ENCODE results near the gene SCN4B. TPM values are rescaled to one million over a fixed set of nuclear protein-coding genes. Genes with fewer than 3 reads are reported as not detected.

The SCN4B gene
- total RNA-seq, 1 experiment from 2014 or later: not detected

DNA sequence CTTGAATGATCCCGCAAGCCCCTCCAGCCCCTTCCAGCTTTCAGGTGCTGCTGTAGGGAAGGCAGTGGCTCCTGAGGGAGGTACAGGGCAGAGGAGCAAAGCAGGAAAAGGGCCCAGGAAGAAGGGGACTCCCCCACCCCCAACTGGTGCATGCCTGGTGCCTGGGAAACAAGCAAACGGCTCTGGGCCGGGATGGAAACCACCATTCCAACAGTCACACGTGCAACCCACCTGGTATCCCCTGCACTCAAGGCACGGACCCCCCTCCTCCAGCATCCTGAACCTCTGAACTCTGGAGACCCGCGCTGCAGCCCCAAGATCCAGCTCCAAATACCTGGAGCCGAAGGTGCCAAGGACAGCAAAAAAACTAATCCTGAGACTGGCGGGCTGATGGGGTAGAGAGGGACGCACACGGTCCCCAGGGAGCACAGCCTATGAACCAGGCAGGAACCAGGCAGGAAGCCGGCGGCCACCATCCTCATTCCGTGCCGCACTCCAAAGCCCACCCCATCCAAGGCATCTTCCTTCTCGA is 537 bp downstream of the SCN4B start:
- no peak overlapping the region for H3K27ac ChIP-seq
- no peak overlapping the region for H3K4me3 ChIP-seq
- DNase-seq (ENCODE audit: low read depth in 1 of 2, low spot score in 2 of 2): no peak
- no peaks in the 10 kb centered on the region for H3K9me3 ChIP-seq (replicated peaks)
- H3K36me3 ChIP-seq: no peaks in the 10 kb centered on the region
- H3K27me3 ChIP-seq (replicated peaks): peaks cover 12% of the 10 kb centered on the region
- H3K4me1 ChIP-seq (replicated peaks): no peaks in the 10 kb centered on the region

DNA sequence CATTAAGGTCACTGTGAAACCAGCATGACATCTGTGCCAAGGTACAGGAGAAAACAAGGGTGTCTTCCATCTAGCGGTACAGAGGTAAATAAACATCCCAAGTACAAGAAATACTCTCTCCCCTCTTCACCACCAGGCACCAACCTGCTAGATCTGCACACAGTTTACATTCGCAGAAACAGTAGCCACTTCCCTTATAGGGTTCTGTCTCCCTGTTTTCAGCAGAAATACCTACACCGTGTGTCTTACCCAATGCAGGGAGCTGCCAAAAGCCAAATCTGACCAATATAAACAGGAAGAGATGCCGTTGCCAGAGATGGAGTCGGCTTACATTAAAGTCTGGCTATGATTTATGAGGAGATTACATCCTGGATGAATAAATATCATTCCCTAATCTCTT is 1.2 kb downstream of the SCN4B start:
- no peak for DNase-seq (ENCODE audit: low read depth in 1 of 2, low spot score in 2 of 2)
- Histone ChIP-seq H3K9me3 (replicated peaks) (no peaks in the 10 kb centered on the region), H3K4me3 (no peak overlapping the region), H3K27ac (no peak overlapping the region), H3K27me3 (replicated peaks) (peaks cover 12% of the 10 kb centered on the region), H3K4me1 (replicated peaks) (no peaks in the 10 kb centered on the region), H3K36me3 (no peaks in the 10 kb centered on the region)

DNA sequence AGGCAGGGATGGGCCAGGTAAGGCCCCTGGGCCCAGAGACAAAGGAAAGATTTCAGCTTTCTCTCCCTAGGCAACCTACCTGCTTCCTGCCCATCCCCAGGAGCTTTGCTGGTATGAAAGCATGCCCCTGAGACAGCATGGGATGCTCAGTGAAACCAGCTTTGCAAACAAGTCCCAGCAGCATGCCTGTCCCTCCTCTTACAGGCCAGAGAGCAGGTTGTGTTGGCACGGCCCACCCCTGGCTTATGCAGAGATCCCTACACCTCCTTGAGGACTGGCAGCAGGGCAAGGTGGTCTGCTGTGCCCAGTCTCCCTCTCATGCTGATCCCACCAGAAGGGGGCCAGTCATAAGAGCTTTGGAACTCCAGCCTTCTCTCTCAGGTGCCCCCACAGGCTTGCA is 3.1 kb downstream of the SCN4B start:
- Histone ChIP-seq H3K27me3 (replicated peaks) (peaks cover 17% of the 10 kb centered on the region), H3K36me3 (no peaks in the 10 kb centered on the region), H3K4me1 (replicated peaks) (peaks cover 3% of the 10 kb centered on the region; the same call in 1 of the 2 replicates), H3K27ac (no peak overlapping the region), H3K9me3 (replicated peaks) (no peaks in the 10 kb centered on the region), H3K4me3 (no peak overlapping the region)
- no peak for DNase-seq (ENCODE audit: low read depth in 1 of 2, low spot score in 2 of 2)

GRCh38 chr11:118148856-118149255 is 3.8 kb downstream of the SCN4B start:
- DNase-seq (ENCODE audit: low read depth in 1 of 2, low spot score in 2 of 2): no peak
- H3K4me3 ChIP-seq: no peak overlapping the region
- H3K36me3 ChIP-seq: no peaks in the 10 kb centered on the region
- H3K27ac ChIP-seq: no peak overlapping the region
- H3K27me3 ChIP-seq (replicated peaks): peaks cover 20% of the 10 kb centered on the region
- H3K4me1 ChIP-seq (replicated peaks): peaks cover 3% of the 10 kb centered on the region; the same call in 1 of the 2 replicates
- H3K9me3 ChIP-seq (replicated peaks): no peaks in the 10 kb centered on the region

DNA sequence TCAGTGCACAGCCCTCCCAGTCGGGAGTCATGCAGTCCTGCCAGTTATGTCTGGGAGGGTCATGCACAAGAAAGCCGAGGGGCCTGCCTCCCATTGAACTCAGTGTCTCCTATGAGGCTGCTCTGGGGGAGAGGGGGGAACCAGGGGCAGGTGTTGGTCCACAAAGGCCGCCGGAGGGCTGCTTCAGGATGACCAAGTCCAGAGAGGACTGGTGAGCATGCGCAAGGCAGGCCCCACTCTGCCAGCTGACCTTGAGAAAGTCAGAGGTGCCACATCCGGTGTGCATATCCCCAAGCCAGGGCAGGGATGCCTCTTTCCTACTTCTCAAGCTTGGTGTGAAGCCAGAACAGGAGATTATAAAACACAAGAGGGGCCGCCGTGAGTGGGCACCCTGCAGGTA is 4.4 kb downstream of the SCN4B start:
- Histone ChIP-seq H3K27me3 (replicated peaks) (peaks cover 20% of the 10 kb centered on the region), H3K4me3 (no peak overlapping the region), H3K27ac (no peak overlapping the region), H3K36me3 (no peaks in the 10 kb centered on the region), H3K4me1 (replicated peaks) (peaks cover 3% of the 10 kb centered on the region; the same call in 1 of the 2 replicates), H3K9me3 (replicated peaks) (no peaks in the 10 kb centered on the region)
- no peak for DNase-seq (ENCODE audit: low read depth in 1 of 2, low spot score in 2 of 2)

GRCh38 chr11:118147502-118147901 is 5.1 kb downstream of the SCN4B start:
- Histone ChIP-seq H3K4me3 (no peak overlapping the region), H3K36me3 (no peaks in the 10 kb centered on the region), H3K27me3 (replicated peaks) (peaks cover 13% of the 10 kb centered on the region), H3K27ac (no peak overlapping the region), H3K4me1 (replicated peaks) (peaks cover 3% of the 10 kb centered on the region; the same call in 1 of the 2 replicates), H3K9me3 (replicated peaks) (no peaks in the 10 kb centered on the region)
- DNase-seq (ENCODE audit: low read depth in 1 of 2, low spot score in 2 of 2): no peak

GRCh38 chr11:118146554-118146953 is 6.1 kb downstream of the SCN4B start:
- Histone ChIP-seq H3K4me3 (no peak overlapping the region), H3K27me3 (replicated peaks) (peaks cover 10% of the 10 kb centered on the region; the same call in 1 of the 2 replicates), H3K36me3 (no peaks in the 10 kb centered on the region), H3K27ac (no peak overlapping the region), H3K4me1 (replicated peaks) (peaks cover 3% of the 10 kb centered on the region; the same call in 1 of the 2 replicates), H3K9me3 (replicated peaks) (no peaks in the 10 kb centered on the region)
- no peak for DNase-seq (ENCODE audit: low read depth in 1 of 2, low spot score in 2 of 2)

DNA sequence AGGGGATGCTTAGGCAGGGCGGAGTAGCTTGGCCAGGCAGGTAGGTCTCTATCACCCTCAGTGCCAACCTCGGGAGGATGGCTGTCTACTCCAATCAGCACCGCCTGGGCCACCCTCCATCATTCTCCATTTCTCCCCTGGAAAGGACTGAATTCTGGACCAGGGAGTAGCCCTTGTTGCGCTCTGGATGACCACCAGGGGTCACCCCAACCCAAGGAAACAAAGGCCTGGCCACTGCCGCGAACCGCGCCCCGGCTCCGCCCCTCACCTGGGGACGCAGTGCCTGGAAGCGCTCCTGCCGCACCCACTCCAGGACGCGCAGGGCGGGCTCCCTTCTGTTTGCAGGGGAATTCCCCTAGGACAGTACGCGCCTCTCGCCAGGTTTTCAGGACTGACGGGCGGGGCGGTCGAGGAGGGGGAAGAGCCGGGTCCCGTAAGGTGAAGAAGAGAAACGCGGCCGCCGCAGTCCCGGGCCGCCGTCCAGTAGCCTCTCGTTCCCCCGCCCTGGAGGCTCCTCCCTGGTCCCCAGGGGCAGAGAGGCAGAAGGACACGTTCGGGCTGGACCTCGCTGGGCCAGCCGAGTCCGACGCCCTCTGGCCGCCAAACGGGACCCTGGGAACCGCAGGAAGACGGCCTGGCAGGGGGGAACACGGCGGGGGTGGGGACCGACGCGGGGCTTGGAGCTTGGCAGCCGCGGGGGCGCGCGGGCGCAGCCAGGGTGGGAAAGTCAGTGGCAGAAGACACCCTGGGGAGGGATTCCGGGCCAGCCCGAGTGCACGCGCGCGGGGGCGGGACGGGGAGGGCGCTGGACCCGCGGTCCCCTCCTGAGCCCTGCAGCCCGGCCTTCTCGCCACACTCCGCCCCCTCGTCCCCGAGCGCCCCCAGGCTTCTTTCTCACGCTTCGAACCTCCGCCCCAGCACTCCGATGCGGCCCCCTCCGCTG is 7.1 kb downstream of the SCN4B start:
- H3K27ac ChIP-seq: no peak overlapping the region
- peaks cover 3% of the 10 kb centered on the region; the same call in 1 of the 2 replicates for H3K4me1 ChIP-seq (replicated peaks)
- no peaks in the 10 kb centered on the region for H3K9me3 ChIP-seq (replicated peaks)
- 0 out of 2 replicates have a peak, but pooled peaks cover 9% of the 10 kb centered on the region for H3K27me3 ChIP-seq (replicated peaks)
- H3K36me3 ChIP-seq: no peaks in the 10 kb centered on the region
- H3K4me3 ChIP-seq: peak overlapping the region; percentile 34
- DNase-seq (ENCODE audit: low read depth in 1 of 2, low spot score in 2 of 2): peak; percentile 36 to 57

DNA sequence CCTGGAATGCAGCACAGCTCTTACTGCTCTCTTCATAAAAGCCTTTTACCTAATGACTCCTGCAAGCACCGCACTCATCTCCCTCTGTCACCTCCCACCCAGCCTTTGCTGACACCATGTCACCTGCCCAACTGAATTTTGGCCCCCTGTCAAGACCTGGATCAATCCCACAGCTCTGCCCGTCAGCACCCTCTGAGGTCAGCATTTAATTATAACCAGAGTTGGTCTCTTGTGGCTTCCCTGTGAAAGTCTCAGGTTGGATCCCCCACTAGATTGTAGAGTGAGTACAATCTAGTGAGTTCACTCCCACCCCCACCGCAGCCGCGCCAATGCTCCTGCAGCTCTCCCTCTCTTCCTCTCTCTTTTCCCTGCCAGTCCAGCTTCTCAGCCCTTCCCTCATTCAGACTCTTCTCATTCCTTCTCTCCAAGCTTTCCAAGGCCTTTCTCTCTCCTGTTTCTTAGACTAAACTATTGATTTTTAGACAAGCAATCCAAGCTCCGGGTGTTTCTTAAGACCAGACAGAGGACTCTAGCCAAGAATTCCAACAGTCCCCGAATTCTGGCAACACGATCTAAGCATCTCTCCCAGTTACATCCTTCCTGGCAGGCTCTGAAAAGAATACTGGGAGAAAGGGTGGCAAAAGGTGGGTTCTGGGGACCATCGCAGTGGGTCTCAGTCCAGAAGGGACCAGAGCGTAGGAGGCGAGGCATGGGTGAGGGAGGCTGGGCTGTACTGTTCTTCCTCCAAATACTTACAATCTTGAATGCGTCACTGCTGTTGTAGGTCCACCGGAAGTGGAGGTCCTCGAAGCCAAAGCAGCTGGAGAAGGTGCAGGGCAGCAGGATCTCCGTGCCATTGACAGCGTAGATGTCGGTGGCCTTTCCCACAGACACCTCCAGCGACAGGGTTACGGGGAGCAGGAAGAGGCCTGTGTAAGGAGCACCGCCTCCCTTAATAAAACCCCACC is 8.0 kb downstream of the SCN4B start:
- Histone ChIP-seq H3K27me3 (replicated peaks) (0 out of 2 replicates have a peak, but pooled peaks cover 9% of the 10 kb centered on the region), H3K4me1 (replicated peaks) (peaks cover 3% of the 10 kb centered on the region; the same call in 1 of the 2 replicates), H3K4me3 (no peak overlapping the region), H3K36me3 (no peaks in the 10 kb centered on the region), H3K27ac (no peak overlapping the region), H3K9me3 (replicated peaks) (no peaks in the 10 kb centered on the region)
- DNase-seq (ENCODE audit: low read depth in 1 of 2, low spot score in 2 of 2): no peak

GRCh38 chr11:118143661-118144185 is 8.9 kb downstream of the SCN4B start:
- Histone ChIP-seq H3K4me1 (replicated peaks) (peaks cover 3% of the 10 kb centered on the region; the same call in 1 of the 2 replicates), H3K4me3 (no peak overlapping the region), H3K27me3 (replicated peaks) (0 out of 2 replicates have a peak, but pooled peaks cover 9% of the 10 kb centered on the region), H3K36me3 (no peaks in the 10 kb centered on the region), H3K27ac (no peak overlapping the region), H3K9me3 (replicated peaks) (no peaks in the 10 kb centered on the region)
- DNase-seq (ENCODE audit: low read depth in 1 of 2, low spot score in 2 of 2): no peak

DNA sequence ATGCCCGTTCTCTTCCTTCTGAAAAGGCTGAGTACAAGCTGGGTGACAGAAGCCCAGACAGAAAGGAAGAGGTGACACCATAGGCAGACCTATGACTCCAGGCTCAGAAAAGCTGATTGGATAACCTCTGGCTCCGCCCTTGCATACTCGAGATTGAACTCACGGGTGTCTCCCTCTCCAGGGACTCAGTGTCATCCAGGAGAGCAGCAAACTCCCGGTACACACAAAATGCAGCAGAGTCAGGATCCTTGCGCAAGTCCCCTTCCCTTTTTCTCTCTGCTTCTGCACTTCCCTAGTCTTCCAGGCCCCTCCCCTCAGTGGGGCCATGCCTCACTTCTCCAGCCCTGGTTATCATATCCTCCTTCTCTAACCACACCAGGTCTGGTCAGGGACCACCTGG is 9.8 kb downstream of the SCN4B start:
- no peaks in the 10 kb centered on the region for H3K9me3 ChIP-seq (replicated peaks)
- DNase-seq (ENCODE audit: low read depth in 1 of 2, low spot score in 2 of 2): no peak
- no peak overlapping the region for H3K4me3 ChIP-seq
- peaks cover 3% of the 10 kb centered on the region; the same call in 1 of the 2 replicates for H3K4me1 ChIP-seq (replicated peaks)
- no peak overlapping the region for H3K27ac ChIP-seq
- 0 out of 2 replicates have a peak, but pooled peaks cover 9% of the 10 kb centered on the region for H3K27me3 ChIP-seq (replicated peaks)
- H3K36me3 ChIP-seq: no peaks in the 10 kb centered on the region

- Histone ChIP-seq H3K36me3 (no peaks in the 10 kb centered on the region), H3K4me3 (no peak overlapping the region), H3K27ac (no peak overlapping the region), H3K4me1 (replicated peaks) (peaks cover 3% of the 10 kb centered on the region; the same call in 1 of the 2 replicates), H3K9me3 (replicated peaks) (no peaks in the 10 kb centered on the region), H3K27me3 (replicated peaks) (0 out of 2 replicates have a peak, but pooled peaks cover 9% of the 10 kb centered on the region)
- DNase-seq (ENCODE audit: low read depth in 1 of 2, low spot score in 2 of 2): no peak
These were observed 10.5 kb downstream of the SCN4B start for GRCh38 chr11:118142081-118142480.

DNA sequence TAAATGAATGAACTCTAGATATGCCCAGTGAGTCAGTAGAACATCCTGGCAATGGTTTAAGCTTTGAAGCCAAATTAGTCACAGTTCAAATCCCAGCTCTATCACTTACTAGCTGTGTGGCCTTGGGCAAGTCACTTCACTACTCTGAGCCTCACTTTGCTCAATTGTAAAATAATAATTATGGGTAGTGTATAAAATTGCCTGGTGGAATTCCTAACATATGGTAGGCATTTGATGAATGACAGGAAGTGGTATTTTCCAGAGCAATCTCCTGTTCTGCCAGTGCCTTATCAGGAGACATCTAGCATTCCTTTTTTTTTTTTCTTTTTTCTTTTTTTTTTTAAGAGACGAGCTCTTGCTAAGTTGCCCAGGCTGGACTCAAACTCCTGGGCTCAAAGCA is 13.0 kb downstream of the SCN4B start:
- Histone ChIP-seq H3K4me1 (replicated peaks) (no peaks in the 10 kb centered on the region), H3K9me3 (replicated peaks) (no peaks in the 10 kb centered on the region), H3K27ac (no peak overlapping the region), H3K27me3 (replicated peaks) (0 out of 2 replicates have a peak, but pooled peaks cover 4% of the 10 kb centered on the region), H3K36me3 (no peaks in the 10 kb centered on the region), H3K4me3 (no peak overlapping the region)
- no peak for DNase-seq (ENCODE audit: low read depth in 1 of 2, low spot score in 2 of 2)
